Upper lobe of left lung (tissue), 4 donors: Measurements from ENCODE around the gene INCENP.
"Not testable (repeated sequence)": the region's sequence is repeated elsewhere in the genome, so short reads cannot be mapped to it uniquely, and the experiment has no call there.

Source experiments
- CTCF ChIP-seq, 6 experiments: fragments of 450-650 bp in 4 of 6; fragments of 200-600 bp in 2 of 6; sonication (generic) in 2 of 6; IDR thresholded peaks; one replicate each; pipeline ENCODE4 v1.5.1; 2016 to 2019; ENCODE audit warnings: antibody characterized with exemption in 6 of 6
- EP300 ChIP-seq, 4 donors: sonication (generic); formaldehyde crosslinking; IDR thresholded peaks; one replicate each; pipeline ENCODE4 v1.5.1; 2017; ENCODE audit warnings: antibody characterized with exemption in 4 of 4, control low read depth in 2 of 4

DNA sequence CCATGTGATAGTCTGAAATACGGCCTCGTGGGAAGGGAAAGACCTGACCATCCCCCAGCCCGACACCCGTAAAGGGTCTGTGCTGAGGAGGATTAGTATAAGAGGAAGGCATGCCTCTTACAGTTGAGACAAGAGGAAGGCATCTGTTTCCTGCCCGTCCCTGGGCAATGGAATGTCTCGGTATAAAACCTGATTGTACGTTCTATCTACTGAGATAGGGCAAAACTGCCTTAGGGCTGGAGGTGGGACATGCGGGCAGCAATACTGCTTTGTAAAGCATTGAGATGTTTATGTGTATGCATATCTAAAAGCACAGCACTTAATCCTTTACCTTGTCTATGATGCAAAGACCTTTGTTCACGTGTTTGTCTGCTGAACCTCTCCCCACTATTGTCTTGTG, 71.2 kb downstream of the INCENP start:
- TF ChIP-seq CTCF, EP300 (IDR thresholded peaks at IDR 0.05): not testable (repeated sequence)
